DND-41 (cell line): ENCODE results near the gene SH3RF3.

Experiments used
- CTCF ChIP-seq: IDR thresholded peaks from 2 replicates; pipeline ENCODE4 v1.5.1; 2012; ENCODE audit warnings: borderline replicate concordance, low read length, moderate library complexity, mild to moderate bottlenecking; ENCODE audit not compliant: poor library complexity, severe bottlenecking; ENCODE audit errors: extremely low read depth
- EZH2 ChIP-seq: IDR thresholded peaks from 3 replicates; pipeline ENCODE4 v1.6.1; 2012; ENCODE audit warnings: borderline replicate concordance, low read depth, mild to moderate bottlenecking, moderate library complexity, low read length, inconsistent platforms; ENCODE audit not compliant: severe bottlenecking

GRCh38 chr2:109261906-109262631, 133.1 kb downstream of the SH3RF3 start:
- no peak for TF ChIP-seq CTCF
- TF ChIP-seq EZH2 = no peak
